Mesodermal cell (in vitro differentiated cells): Measurements from ENCODE around the gene RPA1.

Source experiments
- H3K27ac ChIP-seq: 2 replicates; pipeline ENCODE4 v1.7.0; 2013; ENCODE audit warnings: mild to moderate bottlenecking, low read depth, low read length, moderate library complexity; ENCODE audit not compliant: severe bottlenecking
- H3K36me3 ChIP-seq: 2 replicates; pipeline ENCODE4 v1.7.1; 2013; ENCODE audit warnings: mild to moderate bottlenecking, low read length, moderate library complexity; ENCODE audit not compliant: control insufficient read depth, insufficient read depth
- H3K4me1 ChIP-seq: one replicate; pipeline ENCODE4 v1.7.1; 2013; ENCODE audit warnings: mild to moderate bottlenecking, low read length; ENCODE audit not compliant: insufficient read depth, control insufficient read depth, poor library complexity, severe bottlenecking
- H3K4me3 ChIP-seq: 2 replicates; pipeline ENCODE4 v1.7.0; 2013; ENCODE audit warnings: low read length, control low read depth, mild to moderate bottlenecking; ENCODE audit not compliant: insufficient read depth, poor library complexity, severe bottlenecking; ENCODE audit errors: extremely low read depth
- H3K9me3 ChIP-seq: 2 replicates; pipeline ENCODE4 v1.7.1; 2013; ENCODE audit warnings: mild to moderate bottlenecking, low read length, moderate library complexity; ENCODE audit not compliant: control insufficient read depth
- WGBS, 2 experiments: methylation state at CpG; one replicate each; pipeline ENCODE4 v1.1.5; 2013; ENCODE audit warnings: missing lambda C conversion rate in 2 of 2; ENCODE audit not compliant: insufficient coverage in 2 of 2; 5-methylcytosine and 5-hydroxymethylcytosine counted together

RPA1 gene

DNA sequence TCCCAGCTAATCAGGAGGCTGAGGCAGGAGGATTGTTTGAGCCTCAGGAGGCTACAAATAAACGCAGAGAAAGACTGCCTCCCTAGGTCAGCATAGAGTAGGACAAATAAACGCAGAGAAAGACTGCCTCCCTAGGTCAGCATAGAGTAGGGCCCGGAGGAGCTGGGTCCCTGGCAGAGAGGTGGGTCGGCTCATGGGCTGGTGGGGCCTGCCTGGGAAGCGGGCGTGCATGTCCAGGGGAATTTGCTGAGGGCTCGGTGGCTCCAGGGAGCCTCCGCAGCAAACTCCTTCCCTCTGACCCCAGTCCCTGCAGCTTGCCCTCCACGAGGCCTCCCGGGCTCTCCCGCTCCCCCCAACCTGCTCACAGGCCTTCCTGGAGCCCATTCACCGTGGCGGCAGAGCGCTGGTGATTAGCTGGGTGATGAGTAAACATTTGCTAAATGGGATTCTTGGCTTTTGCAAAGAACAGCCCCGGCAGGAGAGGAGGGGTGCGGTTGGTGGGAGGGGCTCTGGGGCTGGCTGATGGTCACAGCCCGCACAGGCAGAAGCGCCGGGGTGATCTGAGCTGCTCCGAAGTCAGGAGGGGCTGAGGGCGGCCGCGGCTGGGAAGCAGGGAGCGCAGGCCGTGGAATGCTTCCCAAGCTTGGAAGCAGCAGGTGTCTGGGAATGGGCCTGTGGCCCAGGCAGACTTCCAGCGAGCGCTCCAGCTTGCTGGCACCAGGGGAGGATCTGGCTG lies 102.2 kb downstream of the RPA1 start:
- no peaks in the 10 kb centered on the region for H3K36me3 ChIP-seq
- no peak overlapping the region for H3K27ac ChIP-seq
- no peak overlapping the region for H3K4me3 ChIP-seq
- H3K9me3 ChIP-seq, result no peaks in the 10 kb centered on the region
- H3K4me1 ChIP-seq, result peaks cover 4% of the 10 kb centered on the region
- WGBS, 2 experiments, result 26% methylated on average over 20 of the region's 27 CpGs

GRCh38 chr17:1933875-1934715 lies 104.3 kb downstream of the RPA1 start:
- WGBS, 2 experiments, result 92 to 93% methylated on average over 20 to 22 of the region's 27 CpGs
- H3K9me3 ChIP-seq, result no peaks in the 10 kb centered on the region

GRCh38 chr17:1934901-1935300 lies 105.1 kb downstream of the RPA1 start:
- WGBS, 2 experiments, result 85 to 95% methylated on average over 13 to 17 of the region's 17 CpGs
- Histone ChIP-seq H3K4me3 (no peak overlapping the region), H3K4me1 (peaks cover 4% of the 10 kb centered on the region), H3K9me3 (no peaks in the 10 kb centered on the region), H3K27ac (no peak overlapping the region), H3K36me3 (no peaks in the 10 kb centered on the region)

More at GRCh38 chr17:1933875-1934715, 104.3 kb downstream of the RPA1 start:
- Histone ChIP-seq H3K4me1 (peaks cover 4% of the 10 kb centered on the region), H3K4me3 (no peak overlapping the region), H3K27ac (no peak overlapping the region), H3K36me3 (no peaks in the 10 kb centered on the region)

GRCh38 chr17:1936766-1937165 lies 107.0 kb downstream of the RPA1 start:
- no peaks in the 10 kb centered on the region for H3K9me3 ChIP-seq
- 93 to 95% methylated on average over 23 to 28 of the region's 28 CpGs for WGBS, 2 experiments
- H3K4me3 ChIP-seq, result no peak overlapping the region
- H3K27ac ChIP-seq, result no peak overlapping the region
- H3K4me1 ChIP-seq, result peaks cover 4% of the 10 kb centered on the region
- no peaks in the 10 kb centered on the region for H3K36me3 ChIP-seq

GRCh38 chr17:1937461-1937860 lies 107.7 kb downstream of the RPA1 start:
- Histone ChIP-seq H3K4me3 (no peak overlapping the region), H3K36me3 (no peaks in the 10 kb centered on the region), H3K27ac (no peak overlapping the region), H3K9me3 (no peaks in the 10 kb centered on the region), H3K4me1 (no peaks in the 10 kb centered on the region)
- 96 to 97% methylated on average over 22 to 24 of the region's 25 CpGs for WGBS, 2 experiments

DNA sequence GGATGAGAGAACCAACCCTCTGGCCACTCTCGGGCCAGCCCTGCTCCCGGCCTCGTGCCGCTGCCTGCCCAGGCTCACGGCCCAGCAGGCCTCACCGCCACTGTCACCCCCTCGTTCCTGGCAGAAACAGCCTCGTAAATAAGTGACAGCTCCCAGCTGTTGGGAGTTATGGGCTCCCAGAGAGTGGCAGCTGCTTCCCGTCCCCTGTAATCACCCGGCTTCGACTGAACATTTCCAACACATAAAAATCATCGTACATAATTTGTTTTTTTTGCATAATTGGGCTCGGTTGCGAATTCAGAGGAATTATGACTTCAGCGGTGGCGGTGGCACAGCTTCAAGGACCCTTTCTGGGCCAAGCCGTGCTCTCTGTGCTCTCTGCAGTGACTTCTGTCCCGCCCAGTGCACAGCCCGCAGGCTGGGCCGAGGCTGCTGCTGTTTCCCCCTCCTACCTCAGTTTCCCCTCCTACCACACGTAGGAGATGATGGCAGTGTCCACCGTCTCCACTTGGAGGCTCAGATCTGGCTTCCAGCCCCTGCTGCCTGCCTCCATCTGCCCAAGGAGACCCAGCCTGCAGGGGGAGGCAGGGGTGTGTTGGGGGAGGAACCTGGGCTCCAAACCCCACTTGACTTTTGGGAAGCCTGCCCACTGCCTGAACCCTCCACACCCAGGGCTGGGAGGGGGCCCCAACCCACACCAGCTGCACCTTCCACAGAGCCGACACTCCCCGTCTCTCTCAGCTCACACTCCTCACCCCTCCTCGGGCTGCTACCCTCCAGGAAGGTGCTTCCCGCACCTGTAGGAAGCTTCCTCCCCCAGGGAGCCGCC lies 110.4 kb downstream of the RPA1 start:
- H3K27ac ChIP-seq, result no peak overlapping the region

DNA sequence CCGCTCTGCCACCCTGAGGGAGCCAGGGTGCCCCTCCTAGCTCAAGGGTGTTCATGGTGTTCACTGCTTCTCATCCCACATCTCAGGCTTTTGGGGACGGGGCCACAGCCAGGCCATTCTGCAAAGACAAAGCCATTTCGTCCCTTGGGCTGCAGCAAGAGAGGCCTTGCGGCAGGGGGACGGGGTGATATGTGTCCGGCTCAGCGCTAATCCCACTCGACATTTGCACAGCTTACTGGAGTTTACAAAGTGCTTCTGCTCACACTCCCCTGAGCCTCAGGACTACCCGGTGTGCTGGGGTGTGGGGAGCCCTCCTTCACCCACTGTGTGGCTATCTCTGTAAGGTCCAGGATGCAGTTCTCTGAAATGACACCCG lies 111.0 kb downstream of the RPA1 start:
- 94 to 96% methylated on average over 10 of the region's 10 CpGs for WGBS, 2 experiments
- H3K9me3 ChIP-seq, result no peaks in the 10 kb centered on the region
- H3K4me3 ChIP-seq, result no peak overlapping the region
- H3K27ac ChIP-seq, result no peak overlapping the region
- no peaks in the 10 kb centered on the region for H3K36me3 ChIP-seq
- no peaks in the 10 kb centered on the region for H3K4me1 ChIP-seq

More for the DNA sequence above, 110.4 kb downstream of the RPA1 start:
- Histone ChIP-seq H3K36me3 (no peaks in the 10 kb centered on the region), H3K9me3 (no peaks in the 10 kb centered on the region), H3K4me1 (no peaks in the 10 kb centered on the region), H3K4me3 (no peak overlapping the region)
- WGBS, 2 experiments, result 92% methylated on average over 16 to 27 of the region's 27 CpGs

DNA sequence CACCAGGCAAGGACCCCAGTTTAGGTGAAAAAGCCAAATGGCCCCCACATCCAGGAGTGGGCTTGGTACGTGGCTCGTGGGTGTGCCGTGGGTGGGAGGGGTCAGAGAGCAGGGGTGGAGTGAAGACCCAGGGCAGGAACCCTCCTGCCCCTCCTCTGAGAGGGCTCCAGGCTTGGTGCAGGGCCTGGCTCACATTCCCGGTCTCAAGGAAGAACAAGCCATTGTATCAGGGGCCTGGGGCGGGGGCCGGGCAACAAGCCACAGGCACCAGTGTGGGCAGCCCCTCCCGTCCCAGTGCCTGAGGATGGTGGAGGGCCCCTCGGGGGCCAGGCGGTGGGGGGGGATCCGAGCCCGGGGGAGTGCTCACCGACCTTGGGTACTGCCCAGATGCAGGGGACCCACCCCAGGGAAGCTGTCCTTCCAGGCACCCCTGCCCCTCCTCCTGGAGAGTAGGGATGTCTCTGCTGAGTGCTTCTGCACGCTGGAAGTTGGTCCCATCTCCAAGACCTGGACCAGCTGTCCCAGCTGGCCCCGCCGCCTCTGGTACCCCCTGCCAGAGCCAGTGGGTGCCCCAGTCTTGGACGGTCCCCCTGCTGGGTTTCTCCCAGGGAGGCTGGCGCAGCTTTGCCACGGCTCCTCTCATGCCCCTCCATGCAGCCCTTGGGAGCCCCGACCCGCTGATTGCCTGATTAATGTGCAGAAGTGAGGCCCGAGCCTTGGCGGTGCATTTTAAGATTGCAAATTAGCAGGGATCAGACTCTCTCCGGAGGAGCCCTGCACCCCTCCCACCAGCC lies 111.7 kb downstream of the RPA1 start:
- H3K36me3 ChIP-seq, result no peaks in the 10 kb centered on the region
- no peaks in the 10 kb centered on the region for H3K9me3 ChIP-seq
- H3K4me3 ChIP-seq, result no peak overlapping the region
- no peaks in the 10 kb centered on the region for H3K4me1 ChIP-seq
- no peak overlapping the region for H3K27ac ChIP-seq
- 78 to 79% methylated on average over 12 to 19 of the region's 23 CpGs for WGBS, 2 experiments

GRCh38 chr17:1942066-1942365 lies 112.2 kb downstream of the RPA1 start:
- Histone ChIP-seq H3K27ac (no peak overlapping the region), H3K9me3 (no peaks in the 10 kb centered on the region), H3K36me3 (no peaks in the 10 kb centered on the region), H3K4me3 (no peak overlapping the region), H3K4me1 (no peaks in the 10 kb centered on the region)
- 81 to 83% methylated on average over 1 to 5 of the region's 7 CpGs for WGBS, 2 experiments
